Natural killer cell (primary cell): Measurements from ENCODE around the gene SH3BGR. TPM values are rescaled to one million over a fixed set of nuclear protein-coding genes. Genes with fewer than 3 reads are reported as not detected.

Experiments used
- ATAC-seq, 3 donors: fragments of 150-1000 bp in 2 of 3; fragments of 200-7000 bp in 1 of 3; cut with Tn5 transposase; 1 replicate in 1 of 3; 2 replicates in 2 of 3; pipeline ENCODE4 v1.10.0; 2021; ENCODE audit warnings: mild to moderate bottlenecking in 2 of 3, moderate library complexity in 2 of 3
- DNase-seq, 2 donors: peaks; one replicate each; pipeline versions ENCODE4 v3.0.0 to v3.0.0-alpha.2; 2013 to 2021; ENCODE audit warnings: mixed read lengths in 1 of 2
- H3K27ac ChIP-seq: one replicate; pipeline ENCODE4 v1.5.1; 2013; ENCODE audit warnings: mild to moderate bottlenecking, low read length
- H3K27me3 ChIP-seq: one replicate; pipeline ENCODE4 v1.6.1; 2013; ENCODE audit warnings: low read length; ENCODE audit not compliant: control insufficient read depth, insufficient read depth
- H3K36me3 ChIP-seq: one replicate; pipeline ENCODE4 v1.6.1; 2013; ENCODE audit warnings: low read length; ENCODE audit not compliant: control insufficient read depth, insufficient read depth
- H3K4me1 ChIP-seq: one replicate; pipeline ENCODE4 v1.6.1; 2013; ENCODE audit warnings: low read length; ENCODE audit not compliant: control insufficient read depth, insufficient read depth
- H3K4me3 ChIP-seq: one replicate; pipeline ENCODE4 v1.5.1; 2013; ENCODE audit warnings: low read length
- H3K9me3 ChIP-seq: one replicate; pipeline ENCODE4 v1.6.1; 2013; ENCODE audit warnings: low read length; ENCODE audit not compliant: control insufficient read depth, insufficient read depth
- H3K27ac Mint-ChIP-seq, 2 donors: one replicate each; pipeline ENCODE4 v1.8.0; 2022; ENCODE audit warnings: mild to moderate bottlenecking in 2 of 2, mixed read lengths in 2 of 2, moderate library complexity in 1 of 2
- H3K27me3 Mint-ChIP-seq, 2 donors: one replicate each; pipeline ENCODE4 v1.8.0; 2022; ENCODE audit warnings: low read depth in 2 of 2, mixed read lengths in 2 of 2
- H3K36me3 Mint-ChIP-seq: one replicate; pipeline ENCODE4 v1.8.0; 2022; ENCODE audit warnings: mixed read lengths
- H3K4me1 Mint-ChIP-seq, 2 donors: one replicate each; pipeline ENCODE4 v1.8.0; 2022; ENCODE audit warnings: mixed read lengths in 2 of 2
- H3K4me3 Mint-ChIP-seq: one replicate; pipeline ENCODE4 v1.8.0; 2022; ENCODE audit warnings: mild to moderate bottlenecking, moderate library complexity, mixed read lengths
- H3K9me3 Mint-ChIP-seq, 2 donors: one replicate each; pipeline ENCODE4 v1.8.0; 2022; ENCODE audit warnings: mixed read lengths in 2 of 2
- WGBS: methylation state at CpG from one replicate; pipeline ENCODE4 v1.1.7; 2013; ENCODE audit warnings: missing lambda C conversion rate; ENCODE audit not compliant: insufficient coverage; 5-methylcytosine and 5-hydroxymethylcytosine counted together
- intact Hi-C: fragments of 100-400 bp; cut with micrococcal nuclease; formaldehyde crosslinking; loops from one replicate; pipeline ENCODE4 v1.14.2; 2022
- total RNA-seq, 4 donors: library from RNA; stranded (reverse); fragments of 120-200 nt in 1 of 4; gene quantifications; one replicate each; pipeline versions ENCODE4 v1.2.3 to v1.2.4, GENCODE V29; 2013 to 2022
- TF ChIP-seq, protein P1 (sequence below): fragments of 200-600 bp; IDR thresholded peaks from one replicate; pipeline ENCODE4 v1.8.0; 2022; ENCODE audit warnings: antibody characterized with exemption

SH3BGR gene
- total RNA-seq, 3 donors from 2014 or later (not counting 1 experiment from before 2014, with no cell fraction given) = 0.75 to 1.3 TPM; not detected in 1

DNA sequence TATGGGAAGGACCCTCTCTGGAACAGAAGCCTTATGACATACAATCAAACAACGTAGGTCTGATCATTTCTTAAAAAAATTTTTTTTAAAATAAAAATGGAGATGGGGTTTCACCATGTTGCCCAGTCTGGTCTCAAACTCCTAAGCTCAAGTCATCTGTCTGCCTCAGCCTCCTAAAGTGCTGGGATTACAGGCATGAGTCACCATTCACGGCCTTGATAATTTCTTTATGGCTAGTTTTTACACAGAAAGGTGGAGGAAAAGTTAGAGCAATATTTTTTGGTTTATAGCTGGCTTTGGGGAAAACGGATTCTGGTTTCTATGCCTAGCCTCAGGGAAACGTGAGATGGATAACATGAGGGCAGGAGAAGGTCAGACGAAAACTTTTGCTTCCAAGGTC lies 91.0 kb downstream of the SH3BGR start:
- no peak for DNase-seq
- Histone ChIP-seq H3K4me3 (no peak overlapping the region), H3K9me3 (no peaks in the 10 kb centered on the region), H3K27ac (no peak overlapping the region), H3K4me1 (no peaks in the 10 kb centered on the region), H3K27me3 (no peaks in the 10 kb centered on the region), H3K36me3 (no peaks in the 10 kb centered on the region)
- TF ChIP-seq, protein P1, sequence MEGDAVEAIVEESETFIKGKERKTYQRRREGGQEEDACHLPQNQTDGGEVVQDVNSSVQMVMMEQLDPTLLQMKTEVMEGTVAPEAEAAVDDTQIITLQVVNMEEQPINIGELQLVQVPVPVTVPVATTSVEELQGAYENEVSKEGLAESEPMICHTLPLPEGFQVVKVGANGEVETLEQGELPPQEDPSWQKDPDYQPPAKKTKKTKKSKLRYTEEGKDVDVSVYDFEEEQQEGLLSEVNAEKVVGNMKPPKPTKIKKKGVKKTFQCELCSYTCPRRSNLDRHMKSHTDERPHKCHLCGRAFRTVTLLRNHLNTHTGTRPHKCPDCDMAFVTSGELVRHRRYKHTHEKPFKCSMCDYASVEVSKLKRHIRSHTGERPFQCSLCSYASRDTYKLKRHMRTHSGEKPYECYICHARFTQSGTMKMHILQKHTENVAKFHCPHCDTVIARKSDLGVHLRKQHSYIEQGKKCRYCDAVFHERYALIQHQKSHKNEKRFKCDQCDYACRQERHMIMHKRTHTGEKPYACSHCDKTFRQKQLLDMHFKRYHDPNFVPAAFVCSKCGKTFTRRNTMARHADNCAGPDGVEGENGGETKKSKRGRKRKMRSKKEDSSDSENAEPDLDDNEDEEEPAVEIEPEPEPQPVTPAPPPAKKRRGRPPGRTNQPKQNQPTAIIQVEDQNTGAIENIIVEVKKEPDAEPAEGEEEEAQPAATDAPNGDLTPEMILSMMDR = no peak
- 88% methylated on average over 4 of the region's 5 CpGs for WGBS
- ATAC-seq = no peak
- H3K27ac Mint-ChIP-seq = no peak overlapping the region
- H3K4me3 Mint-ChIP-seq = no peak overlapping the region
- H3K27me3 Mint-ChIP-seq = peaks cover 2 to 25% of the 10 kb centered on the region in 2 donors
- no peaks in the 10 kb centered on the region for H3K4me1 Mint-ChIP-seq
- intact Hi-C loops = no loop called here
- H3K9me3 Mint-ChIP-seq = peaks cover 0 to 4% of the 10 kb centered on the region in 2 donors
- H3K36me3 Mint-ChIP-seq = no peaks in the 10 kb centered on the region

DNA sequence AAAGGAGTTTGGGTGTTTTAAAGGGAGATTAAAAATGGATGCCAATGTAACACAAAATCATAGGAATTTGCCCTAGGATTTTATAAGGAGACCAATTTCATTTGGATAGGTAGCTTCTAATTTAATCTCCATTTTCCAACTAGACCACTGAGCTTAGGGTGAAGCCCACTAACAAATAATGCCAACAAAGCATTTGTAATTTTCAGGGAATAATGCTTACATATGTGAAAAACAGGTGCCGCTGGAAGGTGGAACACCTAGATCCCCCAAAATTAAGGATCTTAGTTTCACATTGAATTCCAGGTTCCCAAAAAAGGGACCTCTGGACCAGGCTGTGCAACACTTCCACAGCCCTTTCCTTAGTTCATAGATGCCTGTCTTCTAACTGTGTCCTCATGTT lies 94.8 kb downstream of the SH3BGR start:
- Histone ChIP-seq H3K4me3 (no peak overlapping the region), H3K36me3 (no peaks in the 10 kb centered on the region), H3K4me1 (no peaks in the 10 kb centered on the region), H3K9me3 (no peaks in the 10 kb centered on the region), H3K27me3 (no peaks in the 10 kb centered on the region), H3K27ac (no peak overlapping the region)
- Mint-ChIP-seq H3K36me3 (no peaks in the 10 kb centered on the region), H3K9me3 (no peaks in the 10 kb centered on the region), H3K27ac (no peak overlapping the region), H3K4me3 (no peak overlapping the region), H3K4me1 (no peaks in the 10 kb centered on the region), H3K27me3 (peaks cover 10% of the 10 kb centered on the region in 2 donors)
- TF ChIP-seq, protein P1 = no peak
- WGBS = 100% methylated on average over 1 of the region's 1 CpG
- intact Hi-C loops = no loop called here
- DNase-seq (no peak), ATAC-seq (no peak)

- Mint-ChIP-seq H3K27ac (no peak overlapping the region), H3K4me1 (no peaks in the 10 kb centered on the region), H3K9me3 (no peaks in the 10 kb centered on the region), H3K27me3 (peaks cover 7 to 22% of the 10 kb centered on the region in 2 donors), H3K36me3 (no peaks in the 10 kb centered on the region), H3K4me3 (no peak overlapping the region)
- H3K4me3 ChIP-seq = no peak overlapping the region
- H3K36me3 ChIP-seq = no peaks in the 10 kb centered on the region
- H3K9me3 ChIP-seq = no peaks in the 10 kb centered on the region
- H3K4me1 ChIP-seq = no peaks in the 10 kb centered on the region
- H3K27ac ChIP-seq = no peak overlapping the region
- no peak for ATAC-seq
- DNase-seq = no peak
- intact Hi-C loops = no loop called here
- no CpG with 5 or more reads among the region's 1 CpG for WGBS
- no peaks in the 10 kb centered on the region for H3K27me3 ChIP-seq
- TF ChIP-seq, protein P1 = no peak
Measured at GRCh38 chr21:39552856-39553255, 101.1 kb downstream of the SH3BGR start.

GRCh38 chr21:39553331-39553730 lies 101.6 kb downstream of the SH3BGR start:
- Histone ChIP-seq H3K27me3 (no peaks in the 10 kb centered on the region), H3K4me1 (no peaks in the 10 kb centered on the region), H3K9me3 (no peaks in the 10 kb centered on the region), H3K27ac (no peak overlapping the region), H3K4me3 (no peak overlapping the region), H3K36me3 (no peaks in the 10 kb centered on the region)
- TF ChIP-seq, protein P1 = no peak
- intact Hi-C loops = no loop called here
- no peak for DNase-seq
- Mint-ChIP-seq H3K27ac (no peak overlapping the region), H3K4me3 (no peak overlapping the region), H3K27me3 (peaks cover 3 to 22% of the 10 kb centered on the region in 2 donors), H3K4me1 (no peaks in the 10 kb centered on the region), H3K36me3 (no peaks in the 10 kb centered on the region), H3K9me3 (peaks cover 0 to 2% of the 10 kb centered on the region in 2 donors)
- ATAC-seq = no peak
- WGBS = 53% methylated on average over 3 of the region's 3 CpGs
